ENCODE results near the gene GKN1. TPM values are rescaled to one million over a fixed set of nuclear protein-coding genes. Genes with fewer than 3 reads are reported as not detected.

GKN1 gene
- total and polyA plus RNA-seq, 7 donors: 0.21 to 0.23 TPM; not detected in 5

DNA sequence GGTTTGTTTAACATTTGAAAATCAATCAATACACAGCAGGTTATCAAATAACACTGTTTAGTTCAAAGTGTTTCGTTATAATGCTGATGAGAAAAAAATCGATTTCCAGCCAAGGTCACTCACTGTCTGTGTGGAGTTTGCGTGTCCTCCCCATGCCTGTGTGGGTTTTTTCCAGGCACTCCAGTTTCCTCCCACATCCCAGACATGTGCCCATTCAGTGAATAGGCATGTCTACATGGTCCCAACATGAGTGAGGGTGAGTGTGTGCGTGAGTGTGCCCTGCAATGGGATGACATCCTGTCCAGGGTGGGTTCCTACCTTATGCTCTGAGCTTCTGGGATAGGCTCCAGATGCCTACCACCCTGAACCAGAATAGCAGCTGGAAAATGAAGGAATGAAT lies 13.1 kb upstream of the GKN1 start:
- TF ChIP-seq CTCF (IDR thresholded peaks at IDR 0.05): no peak
- no peaks in the 10 kb centered on the region for H3K9me3 ChIP-seq
- no peaks in the 10 kb centered on the region for H3K36me3 ChIP-seq (ENCODE audit: insufficient read depth in 1 of 2, low read depth in 1 of 2)
- no peaks in the 10 kb centered on the region for H3K27me3 ChIP-seq (ENCODE audit: insufficient read depth in 3 of 3, low read length in 2 of 3)
- intact Hi-C loops (cut with DNase I): no loop called here
- no peak for DNase-seq
- no peak overlapping the region for H3K4me3 ChIP-seq
- ATAC-seq: no peak
- no peak overlapping the region for H3K27ac ChIP-seq
- WGBS, 3 donors: 92 to 93% (median 92%) methylated on average over 4 of the region's 4 CpGs
- no peaks in the 10 kb centered on the region for H3K4me1 ChIP-seq

DNA sequence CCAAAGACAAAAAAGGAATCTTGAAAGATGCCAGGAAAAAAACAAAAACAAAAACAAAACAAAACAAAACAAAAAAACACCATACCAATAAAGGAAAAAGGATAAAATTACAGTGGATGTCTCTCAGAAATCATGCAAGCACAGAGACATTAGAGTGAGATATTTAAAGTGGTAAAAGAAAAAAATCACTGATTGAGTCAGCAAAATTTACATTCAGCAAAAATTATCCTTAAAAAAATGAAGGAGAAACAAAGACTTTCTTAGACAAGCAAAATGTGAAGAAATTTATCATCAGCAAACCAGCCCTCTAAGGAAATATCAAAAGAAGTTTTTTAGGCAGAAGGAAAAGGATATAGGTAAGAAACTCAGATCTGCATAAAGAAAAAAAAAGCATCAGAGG lies 10.2 kb upstream of the GKN1 start:
- H3K9me3 ChIP-seq: no peaks in the 10 kb centered on the region
- TF ChIP-seq CTCF (IDR thresholded peaks at IDR 0.05): no peak
- H3K4me1 ChIP-seq: no peaks in the 10 kb centered on the region
- no peak overlapping the region for H3K4me3 ChIP-seq
- no peak for ATAC-seq
- H3K27me3 ChIP-seq (ENCODE audit: insufficient read depth in 3 of 3, low read length in 2 of 3): no peaks in the 10 kb centered on the region
- H3K27ac ChIP-seq: no peak overlapping the region
- intact Hi-C loops (cut with DNase I): no loop called here
- H3K36me3 ChIP-seq (ENCODE audit: insufficient read depth in 1 of 2, low read depth in 1 of 2): no peaks in the 10 kb centered on the region
- no peak for DNase-seq

DNA sequence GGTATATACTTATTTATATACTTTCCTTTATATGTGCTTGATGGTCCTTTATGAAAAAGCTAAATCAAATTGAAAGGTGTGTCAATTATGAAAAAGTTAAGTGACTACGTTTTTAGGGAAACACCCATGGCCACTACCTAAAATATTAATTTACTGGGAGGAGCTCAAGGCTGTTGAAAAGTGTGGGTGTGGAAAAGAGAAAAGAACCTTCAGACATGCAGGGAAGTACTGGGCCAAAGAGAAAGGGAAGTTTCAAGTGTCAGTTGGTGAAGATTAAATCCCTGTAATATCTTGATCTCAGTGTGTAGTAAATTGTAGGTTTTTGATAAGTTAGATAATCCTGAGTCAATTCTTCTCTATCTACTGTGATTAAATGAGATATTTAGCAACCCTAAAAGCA lies 6.2 kb upstream of the GKN1 start:
- DNase-seq (no peak), ATAC-seq (no peak)
- Histone ChIP-seq H3K36me3 (ENCODE audit: insufficient read depth in 1 of 2, low read depth in 1 of 2) (no peaks in the 10 kb centered on the region), H3K4me3 (no peak overlapping the region), H3K27me3 (ENCODE audit: insufficient read depth in 3 of 3, low read length in 2 of 3) (no peaks in the 10 kb centered on the region), H3K27ac (no peak overlapping the region), H3K4me1 (no peaks in the 10 kb centered on the region), H3K9me3 (no peaks in the 10 kb centered on the region)
- TF ChIP-seq CTCF (IDR thresholded peaks at IDR 0.05): no peak
- intact Hi-C loops (cut with DNase I): no loop called here
- 83 to 91% (median 85%) methylated on average over 1 of the region's 1 CpG for WGBS, 3 donors

- WGBS, 3 donors: 82 to 88% (median 88%) methylated on average over 8 of the region's 8 CpGs
- Histone ChIP-seq H3K27ac (no peak overlapping the region), H3K4me3 (no peak overlapping the region), H3K27me3 (ENCODE audit: insufficient read depth in 3 of 3, low read length in 2 of 3) (no peaks in the 10 kb centered on the region), H3K4me1 (no peaks in the 10 kb centered on the region), H3K9me3 (no peaks in the 10 kb centered on the region), H3K36me3 (ENCODE audit: insufficient read depth in 1 of 2, low read depth in 1 of 2) (no peaks in the 10 kb centered on the region)
- DNase-seq: no peak
- intact Hi-C loops (cut with DNase I): no loop called here
- TF ChIP-seq CTCF (IDR thresholded peaks at IDR 0.05): no peak
- no peak for ATAC-seq
Measured at GRCh38 chr2:68969736-68970490, 4.5 kb upstream of the GKN1 start.

Measured in psoas muscle (tissue), 8 donors.